Dermis microvascular lymphatic vessel endothelial cell (primary cell): Measurements from ENCODE around the gene KRTAP5-11. TPM values are rescaled to one million over a fixed set of nuclear protein-coding genes. Genes with fewer than 3 reads are reported as not detected.

Experiments used
- DNase-seq, 2 donors: peaks; one replicate each; pipeline versions ENCODE4 v3.0.0 to v3.0.0-alpha.2; 2010; ENCODE audit warnings: low read depth in 2 of 2
- total RNA-seq: library from RNA; depleted of rRNA; stranded (reverse); fragments of >200 nt; gene quantifications from 2 replicates; pipeline ENCODE4 v1.2.1, GENCODE V29; 2014

KRTAP5-11 gene
- total RNA-seq, 1 donor from 2014 or later, result not detected

DNA sequence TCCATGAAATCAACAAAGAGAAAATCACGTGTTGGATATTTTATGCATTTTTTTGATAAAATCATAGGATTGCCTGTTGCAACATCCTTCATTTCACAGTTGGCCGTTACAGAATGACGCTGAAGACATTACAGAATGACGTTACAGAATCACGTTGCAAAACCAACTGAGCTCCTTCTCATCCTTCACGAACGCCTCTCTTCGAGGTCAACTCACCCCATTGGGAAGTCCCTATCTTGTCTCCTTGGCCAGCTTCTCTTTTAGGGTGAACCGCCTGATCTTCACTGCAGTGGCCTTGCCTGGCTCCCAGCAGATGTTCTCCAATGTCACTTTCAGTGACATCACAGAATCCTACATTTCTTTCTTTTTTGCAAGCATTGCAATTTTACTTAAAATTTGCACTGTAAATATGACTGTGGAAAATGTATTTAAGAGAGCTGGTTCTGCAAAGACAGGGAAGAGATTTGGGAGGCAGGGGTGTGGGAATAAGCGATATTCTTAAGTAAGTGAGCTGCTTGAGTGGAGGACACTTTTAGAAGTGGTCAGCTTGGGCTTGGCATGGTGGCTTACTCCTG lies 50.6 kb downstream of the KRTAP5-11 start:
- DNase-seq, result no peak

Other genes starting within 250 kb of the KRTAP5-11 start
- gene DHCR7, start 134.5 kb downstream of the KRTAP5-11 start, total RNA-seq, result 42.6 and 57.5 TPM in 2 replicates
- 60.5 and 88.1 TPM in 2 replicates for gene NADSYN1, start 129.7 kb downstream of the KRTAP5-11 start, total RNA-seq
- not detected in 2 replicates for gene KRTAP5-7, start 55.6 kb downstream of the KRTAP5-11 start, total RNA-seq
- not detected in 2 replicates for gene KRTAP5-8, start 44.9 kb downstream of the KRTAP5-11 start, total RNA-seq
- gene KRTAP5-9, start 34.5 kb downstream of the KRTAP5-11 start, total RNA-seq, result not detected in 2 replicates
- gene KRTAP5-10, start 17.3 kb downstream of the KRTAP5-11 start, total RNA-seq, result not detected in 2 replicates